HepG2 (cell line): ENCODE results near the gene XPNPEP2. TPM values are rescaled to one million over a fixed set of nuclear protein-coding genes. Genes with fewer than 3 reads are reported as not detected.

Experiments used
- ATAC-seq: fragments of 200-7000 bp; cut with Tn5 transposase; 3 replicates; pipeline ENCODE4 v1.9.1; 2020; ENCODE audit warnings: mild to moderate bottlenecking, moderate library complexity
- BruUV-seq: library from RNA; stranded (reverse); fragments of 400-500 nt; replicated peaks from 2 replicates; lab custom pipeline; 2021; lab: Mats Ljungman, UMichigan
- CTCF ChIA-PET: fragments of 300-600 bp; formaldehyde crosslinking; extraction: SDS; loops from one replicate; lab custom pipeline; 2021; ENCODE audit warnings: low total read pairs, inconsistent platforms, low intra/inter-chr PET ratio; lab: Yijun Ruan, JAX
- POLR2A ChIA-PET: fragments of 350-600 bp; sonication (Branson Sonifier 250); formaldehyde crosslinking; loops from one replicate; lab custom pipeline; 2020; ENCODE audit warnings: antibody characterized with exemption, inconsistent platforms; lab: Yijun Ruan, JAX
- DNase-seq: peaks from one replicate; pipeline ENCODE4 v3.0.0-alpha.2; 2015; ENCODE audit warnings: low spot score
- FAIRE-seq: peaks from 3 replicates; lab custom pipeline; 2011; peaks lifted over from hg19 to GRCh38; lab: Jason Lieb, UNC
- H2AFZ ChIP-seq: one replicate; pipeline ENCODE4 v1.6.1; 2011; ENCODE audit warnings: low read length, inconsistent platforms
- H3K27ac ChIP-seq: fragments of 300-600 bp; 3 replicates; pipeline ENCODE4 v1.8.0; 2011; ENCODE audit warnings: mixed run types, mild to moderate bottlenecking, mixed read lengths, low read length, inconsistent platforms; ENCODE audit not compliant: insufficient read depth; ENCODE audit errors: extremely low read length
- H3K27me3 ChIP-seq, 2 experiments: fragments of 200-600 bp in 1 of 2; 2 replicates in 1 of 2; 3 replicates in 1 of 2; pipeline versions ENCODE4 v1.6.0 to v1.8.0; 2011; ENCODE audit warnings: low read length in 2 of 2, mild to moderate bottlenecking in 2 of 2, moderate library complexity in 2 of 2, inconsistent platforms in 1 of 2; ENCODE audit not compliant: insufficient read depth in 2 of 2, control insufficient read depth in 1 of 2
- H3K36me3 ChIP-seq, 2 experiments: fragments of 200-600 bp in 1 of 2; replicated peaks in 1 of 2; 2 replicates in 1 of 2; 3 replicates in 1 of 2; pipeline versions ENCODE4 v1.5.1 to v1.8.0; 2011; ENCODE audit warnings: low read length in 2 of 2, inconsistent platforms in 1 of 2; ENCODE audit not compliant: insufficient read depth in 2 of 2, control insufficient read depth in 1 of 2
- H3K4me1 ChIP-seq: 2 replicates; pipeline ENCODE4 v1.5.1; 2012; ENCODE audit warnings: low read length, inconsistent platforms; ENCODE audit not compliant: insufficient read depth
- H3K4me2 ChIP-seq: 2 replicates; pipeline ENCODE4 v1.6.0; 2011; ENCODE audit warnings: low read depth, low read length, inconsistent platforms
- H3K4me3 ChIP-seq, 3 experiments: fragments of 200-600 bp in 1 of 3; sonication (generic), shearing (Covaris generic) in 1 of 3; replicated peaks in 1 of 3; 2 replicates each; pipeline ENCODE4 v1.5.1; 2011 to 2016; ENCODE audit warnings: low read length in 3 of 3, inconsistent platforms in 2 of 3, low read depth in 2 of 3, mild to moderate bottlenecking in 2 of 3, control low read depth in 1 of 3, mixed read lengths in 1 of 3; ENCODE audit not compliant: insufficient read depth in 1 of 3
- H3K79me2 ChIP-seq: one replicate; pipeline ENCODE4 v1.6.1; 2011; ENCODE audit warnings: low read length, inconsistent platforms; ENCODE audit not compliant: insufficient read depth
- H3K9ac ChIP-seq: 2 replicates; pipeline ENCODE4 v1.6.0; 2011; ENCODE audit warnings: mild to moderate bottlenecking, low read depth, low read length, inconsistent platforms; ENCODE audit not compliant: insufficient read depth
- H3K9me3 ChIP-seq: 2 replicates; pipeline ENCODE4 v1.5.1; 2012; ENCODE audit warnings: mild to moderate bottlenecking, low read length
- H4K20me1 ChIP-seq: 2 replicates; pipeline ENCODE4 v1.6.0; 2011; ENCODE audit warnings: inconsistent platforms, mild to moderate bottlenecking, low read length, moderate library complexity; ENCODE audit not compliant: insufficient read depth
- ARID3A ChIP-seq: IDR thresholded peaks from 2 replicates; pipeline ENCODE4 v1.6.1; 2012; ENCODE audit warnings: low read depth, low read length, improper control_type of control experiment
- CREM ChIP-seq, 2 experiments: sonication (generic) in 1 of 2; formaldehyde crosslinking in 1 of 2; IDR thresholded peaks; 2 replicates each; pipeline versions ENCODE4 v1.4.0 to v1.6.1; 2016 to 2020; ENCODE audit warnings: antibody characterized with exemption in 1 of 2, mild to moderate bottlenecking in 1 of 2, missing genetic modification reagents in 1 of 2
- DZIP1 ChIP-seq: sonication (generic); formaldehyde crosslinking; IDR thresholded peaks from 2 replicates; pipeline ENCODE4 v1.5.0; 2020; ENCODE audit warnings: mild to moderate bottlenecking, missing genetic modification reagents
- GATAD2A ChIP-seq: IDR thresholded peaks from 2 replicates; pipeline ENCODE4 v1.6.1; 2016
- KDM2A ChIP-seq: sonication (generic); formaldehyde crosslinking; IDR thresholded peaks from 2 replicates; pipeline ENCODE4 v1.4.0; 2020; ENCODE audit warnings: low read depth, missing genetic modification reagents, borderline replicate concordance
- KLF6 ChIP-seq: IDR thresholded peaks from 2 replicates; pipeline ENCODE4 v1.8.0; 2016; ENCODE audit warnings: missing biosample characterization, missing genetic modification reagents
- NFKBIZ ChIP-seq: IDR thresholded peaks from 2 replicates; pipeline ENCODE4 v1.6.1; 2018; ENCODE audit warnings: missing genetic modification reagents, missing compliant biosample characterization
- PBX2 ChIP-seq: IDR thresholded peaks from 2 replicates; pipeline ENCODE4 v1.6.1; 2016; ENCODE audit warnings: control low read depth
- PRDM4 ChIP-seq: sonication (generic); formaldehyde crosslinking; IDR thresholded peaks from 2 replicates; pipeline ENCODE4 v1.9.0; 2021; ENCODE audit warnings: missing genetic modification reagents, borderline replicate concordance
- SMAD1 ChIP-seq: sonication (generic); formaldehyde crosslinking; IDR thresholded peaks from 2 replicates; pipeline ENCODE4 v1.4.0; 2020; ENCODE audit warnings: missing genetic modification reagents, low read depth, mild to moderate bottlenecking, borderline replicate concordance
- SOX6 ChIP-seq, 2 experiments: fragments of 450-650 bp in 1 of 2; sonication (generic) in 1 of 2; formaldehyde crosslinking in 1 of 2; IDR thresholded peaks; 2 replicates each; pipeline versions ENCODE4 v1.4.0 to v1.6.1; 2017 to 2020; ENCODE audit warnings: antibody characterized with exemption in 1 of 2, mild to moderate bottlenecking in 1 of 2, missing genetic modification reagents in 1 of 2
- SUZ12 ChIP-seq: fragments of 150-350 bp; IDR thresholded peaks from 2 replicates; pipeline ENCODE4 v1.6.1; 2014; ENCODE audit warnings: low read depth, low read length
- ZFP36 ChIP-seq: fragments of 150-350 bp; IDR thresholded peaks from 2 replicates; pipeline ENCODE4 v1.6.1; 2018; ENCODE audit warnings: borderline replicate concordance, low read length, low read depth; ENCODE audit not compliant: partially characterized antibody
- ZNF432 ChIP-seq: sonication (generic); formaldehyde crosslinking; IDR thresholded peaks from 2 replicates; pipeline ENCODE4 v1.5.0; 2020; ENCODE audit warnings: missing genetic modification reagents, mild to moderate bottlenecking, borderline replicate concordance
- ZNF713 ChIP-seq: sonication (generic); formaldehyde crosslinking; IDR thresholded peaks from 2 replicates; pipeline ENCODE4 v1.4.0; 2020; ENCODE audit warnings: mild to moderate bottlenecking, missing genetic modification reagents
- WGBS: methylation state at CpG from one replicate; pipeline ENCODE4 v1.1.6; 2017; ENCODE audit warnings: low lambda C conversion rate; 5-methylcytosine and 5-hydroxymethylcytosine counted together
- in situ Hi-C: cut with HindIII; loops from 2 replicates; pipeline ENCODE4 v1.10.0; 2017; ENCODE audit warnings: low pct_unique_long_range_greater_than_20kb; ENCODE audit not compliant: extremely low pct_ligation_motif_present
- intact Hi-C: fragments of 100-400 bp; cut with micrococcal nuclease; formaldehyde crosslinking; loops from one replicate; pipeline ENCODE4 v1.10.0; 2022; ENCODE audit not compliant: unreplicated experiment
- polyA plus RNA-seq, 8 experiments: library from polyadenylated mRNA; depleted of rRNA in 3 of 8; stranded (reverse) in 7 of 8; unstranded in 1 of 8; fragments of >200 nt; fragmentation: Illumina TruSeq in 4 of 8; extraction: Trizol in 4 of 8; gene quantifications; 2 replicates each; pipeline versions ENCODE4 v1.2.1 to v1.2.3, GENCODE V29; 2011 to 2016; ENCODE audit warnings: low read depth in 4 of 8, missing spikeins in 1 of 8, mixed read lengths in 1 of 8; ENCODE audit not compliant: insufficient read depth in 1 of 8
- total RNA-seq, 5 experiments: library from RNA; depleted of rRNA; stranded (reverse); fragments of >200 nt; fragmentation: Illumina TruSeq; extraction: Trizol; gene quantifications; 2 replicates each; pipeline ENCODE4 v1.2.3, GENCODE V29; 2016; ENCODE audit warnings: low read depth in 1 of 5

XPNPEP2 gene
- total and polyA plus RNA-seq, 2 of the 13 experiments (the other 11 are each of a cell fraction or from before 2014, with no cell fraction given), result 1.1 to 1.8 TPM

- H3K36me3 ChIP-seq, result peaks cover 1 to 21% of the 10 kb centered on the region in 2 experiments; a peak in 3 of 5 replicates
- H3K4me1 ChIP-seq, result no peaks in the 10 kb centered on the region
- ATAC-seq, result no peak
- intact Hi-C loops, result no loop called here
- no peak overlapping the region for H3K9ac ChIP-seq
- DNase-seq, result no peak
- H3K4me2 ChIP-seq, result no peak overlapping the region
- in situ Hi-C loops, result no loop called here
- ChIA-PET POLR2A (no interaction called here), CTCF (no interaction called here)
- H3K27ac ChIP-seq, result no peak overlapping the region
- no peak overlapping the region for H3K4me3 ChIP-seq
- H2AFZ ChIP-seq, result no peak overlapping the region
- no TSS peak for BruUV-seq
- WGBS, result 97% methylated on average over 3 of the region's 4 CpGs
- no peaks in the 10 kb centered on the region for H3K79me2 ChIP-seq
- H4K20me1 ChIP-seq, result no peaks in the 10 kb centered on the region
- no peaks in the 10 kb centered on the region for H3K27me3 ChIP-seq
- no peak for FAIRE-seq
- no peaks in the 10 kb centered on the region for H3K9me3 ChIP-seq
- TF ChIP-seq SOX6 (IDR thresholded peaks at IDR 0.05), result no peak
- TF ChIP-seq SOX6 (CRISPR knock-in tag; IDR thresholded peaks at IDR 0.05), result no peak
- no peak for TF ChIP-seq PBX2 (CRISPR knock-in tag)
- TF ChIP-seq SMAD1 (CRISPR knock-in tag), result no peak
- no peak for TF ChIP-seq SUZ12
- TF ChIP-seq ARID3A, result no peak
- no peak for TF ChIP-seq PRDM4 (CRISPR knock-in tag)
- TF ChIP-seq DZIP1 (CRISPR knock-in tag), result no peak
- TF ChIP-seq GATAD2A (CRISPR knock-in tag), result no peak
- TF ChIP-seq KDM2A, result no peak
- TF ChIP-seq CREM (IDR thresholded peaks at IDR 0.05), result no peak
- TF ChIP-seq CREM (CRISPR knock-in tag; IDR thresholded peaks at IDR 0.05), result no peak
- no peak for TF ChIP-seq NFKBIZ (CRISPR knock-in tag)
- no peak for TF ChIP-seq ZNF432 (CRISPR knock-in tag)
- no peak for TF ChIP-seq ZNF713
- TF ChIP-seq ZFP36, result no peak
- TF ChIP-seq KLF6 (CRISPR knock-in tag), result no peak
These were observed 66.0 kb downstream of the XPNPEP2 start for GRCh38 chrX:129804806-129805205.
